Stimulated activated CD4-positive, alpha-beta T cell treated with anti-CD3 and anti-CD28 coated beads, Interleukin-15, amount 100 ng/mL, for 48 hours (primary cell): ENCODE measurements around the gene CNNM2.
"Not testable (repeated sequence)": the region's sequence is repeated elsewhere in the genome, so short reads cannot be mapped to it uniquely, and the experiment has no call there.

Source experiments
- DNase-seq, 2 donors: peaks; one replicate each; pipeline ENCODE4 v3.0.0-alpha.2; 2020; ENCODE audit warnings: low read depth in 2 of 2

Gene CNNM2

DNA sequence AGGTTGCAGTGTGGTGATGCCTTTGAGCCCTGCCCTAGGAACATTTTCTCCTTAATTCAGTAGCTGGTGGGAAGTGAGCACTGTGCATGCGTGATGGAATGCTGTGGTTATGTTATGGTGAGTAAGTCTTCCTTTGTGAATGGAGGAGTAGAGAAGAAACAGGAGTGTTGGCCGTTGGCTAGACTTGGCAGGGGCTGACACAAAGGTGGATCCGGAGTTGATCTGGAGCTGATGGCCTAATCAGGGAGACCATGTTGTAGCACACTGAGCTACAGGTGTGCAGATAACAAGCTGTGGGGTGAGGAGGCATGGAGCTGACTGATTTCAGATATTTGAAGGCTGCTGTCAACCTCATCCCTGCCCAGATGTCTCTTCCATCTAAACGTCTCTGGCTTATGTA, 122.3 kb downstream of the CNNM2 start:
- no peak for DNase-seq

- no peak for DNase-seq
Measured at GRCh38 chr10:103041391-103041790, 123.3 kb downstream of the CNNM2 start.

GRCh38 chr10:103042129-103042528, 124.0 kb downstream of the CNNM2 start:
- DNase-seq = no peak

- DNase-seq = no peak
Measured at GRCh38 chr10:103042908-103043307, 124.8 kb downstream of the CNNM2 start.

GRCh38 chr10:103044942-103045489, 126.9 kb downstream of the CNNM2 start:
- DNase-seq = no peak

GRCh38 chr10:103045961-103046360, 127.9 kb downstream of the CNNM2 start:
- DNase-seq = no peak

DNA sequence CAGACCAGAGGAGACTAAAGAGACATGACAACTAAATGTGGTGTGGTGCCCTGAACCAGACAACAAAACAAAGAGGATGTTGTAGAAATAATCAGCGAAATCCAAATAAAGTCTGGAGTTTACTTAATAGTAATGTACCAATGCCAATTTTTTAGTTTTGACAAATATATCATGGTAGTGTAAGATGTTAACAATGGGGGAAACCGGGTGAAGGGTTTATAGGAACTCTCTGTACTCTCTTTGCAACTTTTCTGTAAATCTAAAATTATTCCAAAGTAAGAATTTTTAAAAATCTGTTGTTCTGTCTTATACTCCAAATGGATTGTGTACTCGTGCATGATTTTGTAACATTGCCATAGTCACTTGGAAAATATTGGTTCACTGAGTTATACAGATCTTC, 129.3 kb downstream of the CNNM2 start:
- DNase-seq = no peak

- no peak for DNase-seq
Measured at GRCh38 chr10:103049237-103049636, 131.1 kb downstream of the CNNM2 start.

DNA sequence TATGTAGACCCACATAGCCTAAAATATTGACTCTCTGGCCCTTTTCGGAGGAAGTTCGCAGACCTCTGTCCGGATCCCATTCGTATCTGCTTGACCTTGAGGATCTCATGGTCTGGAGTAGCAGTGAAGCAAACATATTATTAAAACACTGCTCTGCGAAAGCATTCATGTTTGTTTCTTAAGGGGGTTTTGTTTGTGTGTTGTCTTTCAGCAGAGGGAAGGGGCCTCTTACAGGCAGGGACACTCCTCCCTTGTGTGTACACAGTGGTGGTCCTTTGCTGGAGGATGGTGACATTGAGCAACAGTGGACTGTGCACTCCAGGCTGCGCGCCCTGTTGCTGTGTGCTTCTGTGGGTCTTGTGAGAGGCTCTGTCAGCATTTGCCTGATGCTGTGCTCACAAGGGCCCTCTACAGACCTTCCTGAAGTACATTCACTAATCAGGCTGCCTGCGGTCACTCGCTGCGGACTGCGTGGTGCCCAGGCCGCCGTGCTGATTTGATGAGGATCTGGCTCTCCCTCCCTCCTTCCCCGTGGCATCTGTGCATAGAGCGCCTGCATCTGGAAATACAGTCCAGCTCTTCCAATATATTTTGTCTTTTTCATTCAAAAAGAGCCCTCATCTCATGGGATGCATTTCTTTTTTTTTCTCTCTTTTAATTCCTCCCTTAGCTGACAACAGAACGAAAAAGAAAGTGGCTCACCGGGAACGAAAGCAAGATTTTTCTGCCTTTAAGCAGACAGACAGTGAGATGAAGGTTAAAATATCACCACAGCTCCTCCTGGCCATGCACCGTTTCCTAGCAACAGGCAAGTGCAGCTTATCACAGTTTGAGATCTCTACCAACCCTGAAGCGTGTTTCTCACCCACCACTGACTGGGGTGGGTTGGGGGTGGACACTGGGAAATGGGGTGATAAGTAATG, 135.8 kb downstream of the CNNM2 start:
- DNase-seq = peak; percentile 10 to 22

GRCh38 chr10:103054621-103055020, 136.5 kb downstream of the CNNM2 start:
- DNase-seq = no peak

GRCh38 chr10:103055105-103055504, 137.0 kb downstream of the CNNM2 start:
- DNase-seq = no peak

- DNase-seq = no peak
Measured at GRCh38 chr10:103058034-103058433, 139.9 kb downstream of the CNNM2 start.

- DNase-seq = no peak
Measured at GRCh38 chr10:103060575-103060974, 142.5 kb downstream of the CNNM2 start.

DNA sequence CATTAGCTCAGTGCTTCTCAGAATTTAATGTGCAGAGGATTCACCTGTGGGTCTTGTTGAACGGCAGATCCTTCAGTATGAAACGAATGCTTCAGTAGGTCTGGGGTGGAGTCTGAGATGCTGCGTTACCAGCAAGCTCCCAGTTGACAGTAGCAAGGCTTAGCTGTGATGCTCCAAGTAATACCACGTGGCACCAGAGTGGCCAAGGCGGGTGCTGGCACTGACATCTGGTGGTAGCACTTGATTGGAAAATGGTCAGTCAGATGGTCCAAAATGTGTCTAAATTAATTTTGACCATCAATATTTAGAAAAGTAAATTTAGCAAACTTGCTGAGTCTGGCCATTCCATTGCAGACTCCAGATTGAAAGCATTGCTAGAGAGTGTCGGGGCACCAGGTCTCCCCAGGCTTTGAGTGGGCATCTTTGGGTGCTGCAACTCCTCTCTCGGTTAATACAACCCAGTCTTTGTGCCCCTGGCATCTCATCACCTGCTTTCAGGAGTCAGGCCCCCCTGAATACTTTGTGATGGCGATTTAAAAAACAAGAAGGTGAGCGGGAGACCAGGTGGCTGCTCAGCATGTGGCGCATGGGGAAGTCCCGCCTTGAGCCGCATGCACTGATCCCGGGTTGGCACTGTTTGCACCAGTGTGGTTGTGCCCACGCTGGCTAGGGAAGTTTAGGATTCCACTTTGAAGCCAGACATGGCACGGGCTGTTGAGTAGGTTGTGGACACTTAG, 144.9 kb downstream of the CNNM2 start:
- no peak for DNase-seq

- DNase-seq = no peak
Measured at GRCh38 chr10:103064956-103065355, 146.9 kb downstream of the CNNM2 start.

DNA sequence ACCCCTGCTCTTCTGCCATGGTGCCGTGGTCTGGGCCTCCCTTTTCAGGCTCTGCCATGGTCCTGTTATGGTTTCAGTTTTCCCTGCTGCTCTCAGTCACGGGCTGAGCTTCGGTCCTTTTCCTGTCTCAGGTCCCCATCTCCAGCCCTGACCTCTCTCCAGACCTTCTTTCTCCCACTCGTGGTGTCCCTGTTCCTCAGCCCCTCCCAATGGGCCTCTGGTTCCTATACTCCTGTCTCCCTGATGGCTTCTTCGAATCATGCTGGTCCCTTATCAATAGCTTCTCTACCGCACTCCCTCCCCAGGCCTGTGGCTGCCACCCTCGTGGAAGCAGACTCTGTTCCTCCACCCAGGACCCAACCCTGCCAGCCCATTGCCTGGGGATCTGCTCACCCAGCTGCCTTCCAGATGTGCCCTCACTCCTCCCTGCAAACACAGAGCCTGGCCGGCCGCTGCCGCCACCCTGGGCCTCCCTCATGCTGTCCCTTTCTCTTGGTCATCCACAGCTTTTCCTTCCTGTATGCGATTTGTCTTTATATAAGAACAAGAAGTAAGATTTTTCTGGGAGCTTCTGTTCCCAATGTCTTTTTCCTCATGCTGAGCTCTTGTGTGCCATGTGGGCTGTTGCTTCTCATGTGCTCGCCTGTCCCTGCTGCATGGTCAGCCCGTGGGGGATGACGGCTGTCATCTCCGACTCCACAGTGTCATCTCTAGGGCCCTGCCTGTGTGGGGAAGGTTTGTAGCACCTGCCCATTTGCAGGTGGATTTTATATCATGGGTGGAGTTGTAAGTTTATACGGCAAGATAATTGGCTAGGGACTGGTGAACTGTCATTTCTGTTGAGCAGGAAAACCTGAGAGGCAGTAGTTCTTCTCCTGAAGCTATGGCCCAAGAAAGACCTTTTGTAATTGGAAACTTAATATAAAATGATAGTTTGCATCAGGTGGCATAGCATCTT, 148.3 kb downstream of the CNNM2 start:
- no peak for DNase-seq

GRCh38 chr10:103067099-103067477, 149.0 kb downstream of the CNNM2 start:
- not testable (repeated sequence) for DNase-seq

GRCh38 chr10:103067484-103067883, 149.4 kb downstream of the CNNM2 start:
- DNase-seq = no peak

DNA sequence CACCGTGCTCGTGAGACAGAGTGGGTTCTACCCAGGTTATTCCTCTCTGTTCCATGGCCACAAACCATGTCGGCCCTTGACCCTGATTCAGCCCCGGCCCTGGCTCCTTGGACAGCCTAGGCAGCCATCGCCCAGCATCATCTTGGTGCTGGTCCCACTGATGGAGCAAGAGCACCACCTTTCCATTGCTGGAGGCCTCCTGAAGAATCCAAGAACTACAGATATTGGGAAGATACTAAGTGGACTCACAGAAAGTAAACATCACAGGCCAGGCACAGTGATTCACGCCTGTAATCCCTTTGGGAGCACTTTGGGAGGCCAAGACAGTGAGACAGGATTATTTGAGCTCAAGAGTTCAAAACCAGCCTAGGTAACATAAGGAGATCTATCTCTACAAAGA, 149.9 kb downstream of the CNNM2 start:
- no peak for DNase-seq

DNA sequence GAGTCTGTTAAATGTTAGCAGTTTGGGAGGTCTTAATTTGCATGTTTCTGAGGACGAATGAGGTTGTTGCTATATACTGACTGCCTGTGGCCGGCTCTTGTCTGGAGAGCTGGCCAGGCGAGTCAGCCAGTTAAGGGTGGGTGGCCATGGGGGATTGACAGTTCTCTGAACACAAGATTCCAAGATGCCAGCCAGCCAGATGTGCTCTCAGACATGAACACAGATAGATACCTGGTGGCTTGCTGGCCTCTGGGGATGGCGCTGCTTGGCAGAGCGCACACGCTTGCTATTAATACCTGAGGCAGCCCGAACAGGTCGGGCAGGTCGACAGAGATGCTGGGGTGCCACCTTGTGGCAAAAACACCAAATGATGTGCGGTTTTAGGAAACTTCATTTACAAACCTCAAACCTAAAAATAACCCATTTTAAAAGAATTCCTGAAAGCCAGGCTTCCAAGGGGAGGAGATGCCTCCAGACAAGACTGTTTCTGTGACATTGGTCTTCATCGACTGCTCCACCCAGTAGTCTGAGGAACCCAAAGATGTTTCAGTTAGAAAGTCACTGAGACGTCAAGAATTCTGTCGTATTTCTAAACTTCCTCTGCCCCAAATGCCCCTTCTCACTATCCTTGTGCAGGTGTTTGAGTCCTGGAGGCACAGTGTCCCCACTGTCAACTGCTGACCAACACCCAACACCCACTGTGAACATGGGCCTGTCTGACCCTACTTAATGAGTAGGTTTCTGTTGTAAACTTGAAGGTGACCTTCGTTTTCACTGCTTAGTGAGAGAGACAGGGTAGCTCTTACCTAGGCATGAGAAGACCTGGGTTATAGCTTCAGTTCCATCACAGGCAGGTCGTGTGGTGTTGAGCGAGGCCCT, 151.6 kb downstream of the CNNM2 start:
- peak; percentile 41 to 53 for DNase-seq

GRCh38 chr10:103072276-103072675, 154.2 kb downstream of the CNNM2 start:
- no peak for DNase-seq
